ENCODE results near the gene TMEM11. TPM values are rescaled to one million over a fixed set of nuclear protein-coding genes. Genes with fewer than 3 reads are reported as not detected.

The TMEM11 gene
- total and polyA plus RNA-seq, 2 donors (not counting 1 experiment from before 2014, with no cell fraction given) = 21.4 to 25.3 TPM

DNA sequence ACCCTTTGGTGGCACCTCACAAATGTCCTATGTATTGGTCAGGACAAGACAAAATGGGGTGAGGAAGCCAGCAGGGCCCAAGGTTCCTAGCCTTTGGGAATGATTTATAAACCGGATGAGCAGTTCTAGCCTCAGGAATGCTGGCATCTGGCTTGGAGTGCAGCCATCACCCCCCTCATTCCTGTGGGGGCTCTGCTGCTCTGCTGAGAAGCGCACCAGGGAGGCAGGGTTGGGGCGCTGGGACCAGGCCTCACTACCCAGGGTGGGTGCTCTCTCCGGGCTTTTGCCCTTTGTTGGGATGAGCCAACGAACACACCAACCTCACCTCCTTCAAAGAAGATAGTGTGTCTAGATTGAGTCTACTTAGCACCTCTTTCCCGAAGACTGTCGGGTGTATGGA is 39.2 kb downstream of the TMEM11 start:
- Mint-ChIP-seq H3K9me3 (ENCODE audit: insufficient read depth) (no peaks in the 10 kb centered on the region), H3K27me3 (no peaks in the 10 kb centered on the region), H3K27ac (no peak overlapping the region), H3K4me3 (no peak overlapping the region), H3K4me1 (peaks cover 21% of the 10 kb centered on the region)
- intact Hi-C loops (cut with micrococcal nuclease) = no loop called here
- H3K27me3 ChIP-seq (replicated peaks in 1 of 4; ENCODE audit: control extremely low read depth in 1 of 4, control insufficient read depth in 3 of 4, insufficient read depth in 4 of 4, low read length in 3 of 4) = no peaks in the 10 kb centered on the region
- no peaks in the 10 kb centered on the region for H3K9me3 ChIP-seq (ENCODE audit: control extremely low read depth in 1 of 3, control insufficient read depth in 2 of 3, insufficient read depth in 1 of 3, low read length in 2 of 3)
- H3K9ac ChIP-seq (ENCODE audit: low read length) = no peak overlapping the region
- H2AFZ ChIP-seq (ENCODE audit: insufficient read depth, low read depth, low read length, poor library complexity, severe bottlenecking) = no peak overlapping the region
- H3K79me2 ChIP-seq (ENCODE audit: control insufficient read depth, insufficient read depth, low read length) = no peaks in the 10 kb centered on the region
- ChIA-PET CTCF (no interaction called here), POLR2A (no interaction called here)
- H3K27ac ChIP-seq (ENCODE audit: low read length in 2 of 2) = no peak overlapping the region
- ATAC-seq (ENCODE audit: low read depth) (no peak), DNase-seq (no peak)
- H3K36me3 ChIP-seq (replicated peaks in 1 of 2; ENCODE audit: control extremely low read depth in 1 of 2, control insufficient read depth in 1 of 2, extremely low read depth in 1 of 2, insufficient read depth in 2 of 2, low read length in 1 of 2) = peaks cover 0 to 17% of the 10 kb centered on the region in 2 experiments
- no peak overlapping the region for H3K4me3 ChIP-seq (ENCODE audit: control extremely low read depth in 1 of 5, extremely low read depth in 1 of 5, insufficient read depth in 1 of 5, low read depth in 2 of 5, low read length in 4 of 5)
- TF ChIP-seq EZH2 (IDR thresholded peaks at IDR 0.05; ENCODE audit: borderline replicate concordance, insufficient read depth, low read depth, low read length, poor library complexity, severe bottlenecking) = no peak
- TF ChIP-seq, protein P1, sequence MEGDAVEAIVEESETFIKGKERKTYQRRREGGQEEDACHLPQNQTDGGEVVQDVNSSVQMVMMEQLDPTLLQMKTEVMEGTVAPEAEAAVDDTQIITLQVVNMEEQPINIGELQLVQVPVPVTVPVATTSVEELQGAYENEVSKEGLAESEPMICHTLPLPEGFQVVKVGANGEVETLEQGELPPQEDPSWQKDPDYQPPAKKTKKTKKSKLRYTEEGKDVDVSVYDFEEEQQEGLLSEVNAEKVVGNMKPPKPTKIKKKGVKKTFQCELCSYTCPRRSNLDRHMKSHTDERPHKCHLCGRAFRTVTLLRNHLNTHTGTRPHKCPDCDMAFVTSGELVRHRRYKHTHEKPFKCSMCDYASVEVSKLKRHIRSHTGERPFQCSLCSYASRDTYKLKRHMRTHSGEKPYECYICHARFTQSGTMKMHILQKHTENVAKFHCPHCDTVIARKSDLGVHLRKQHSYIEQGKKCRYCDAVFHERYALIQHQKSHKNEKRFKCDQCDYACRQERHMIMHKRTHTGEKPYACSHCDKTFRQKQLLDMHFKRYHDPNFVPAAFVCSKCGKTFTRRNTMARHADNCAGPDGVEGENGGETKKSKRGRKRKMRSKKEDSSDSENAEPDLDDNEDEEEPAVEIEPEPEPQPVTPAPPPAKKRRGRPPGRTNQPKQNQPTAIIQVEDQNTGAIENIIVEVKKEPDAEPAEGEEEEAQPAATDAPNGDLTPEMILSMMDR (IDR thresholded peaks at IDR 0.05) = no peak
- H3K4me1 ChIP-seq (ENCODE audit: control insufficient read depth in 2 of 2, insufficient read depth in 2 of 2, low read length in 2 of 2) = peaks cover 7 to 9% of the 10 kb centered on the region in 2 donors
- peaks cover 9% of the 10 kb centered on the region for H4K20me1 ChIP-seq (ENCODE audit: control insufficient read depth, insufficient read depth, low read length, poor library complexity, severe bottlenecking)
- 100% methylated on average over 2 of the region's 7 CpGs for WGBS (ENCODE audit: insufficient coverage)
- no peak overlapping the region for H3K4me2 ChIP-seq (replicated peaks; ENCODE audit: low read depth, low read length, poor library complexity, severe bottlenecking)

DNA sequence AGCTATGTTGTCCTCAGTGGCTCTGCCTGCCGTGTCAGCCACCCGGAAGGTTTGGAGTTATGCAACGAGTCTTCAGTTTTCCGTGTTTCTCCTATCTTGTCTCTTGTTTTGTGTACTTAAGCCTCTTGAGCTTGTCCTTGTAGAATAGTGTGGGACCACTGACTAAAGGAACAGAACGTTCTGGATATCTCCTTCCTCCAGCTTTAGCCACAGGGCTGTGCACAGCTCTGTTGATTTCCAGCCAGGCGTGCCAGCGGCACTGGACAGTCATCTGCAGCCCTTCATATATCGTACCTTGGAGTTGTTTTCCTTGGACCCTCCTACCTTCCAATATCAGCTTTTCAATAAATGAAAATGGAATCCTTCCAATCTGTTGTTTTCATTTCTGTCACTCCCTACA is 39.8 kb downstream of the TMEM11 start:
- WGBS (ENCODE audit: insufficient coverage) = 95% methylated on average over 7 of the region's 8 CpGs

More for the DNA sequence above, 39.8 kb downstream of the TMEM11 start:
- Mint-ChIP-seq H3K27me3 (no peaks in the 10 kb centered on the region), H3K4me1 (peaks cover 21% of the 10 kb centered on the region), H3K9me3 (ENCODE audit: insufficient read depth) (no peaks in the 10 kb centered on the region), H3K27ac (no peak overlapping the region), H3K4me3 (no peak overlapping the region)
- CTCF ChIA-PET = no interaction called here
- intact Hi-C loops (cut with micrococcal nuclease) = no loop called here
- Histone ChIP-seq H4K20me1 (ENCODE audit: control insufficient read depth, insufficient read depth, low read length, poor library complexity, severe bottlenecking) (peaks cover 9% of the 10 kb centered on the region), H3K79me2 (ENCODE audit: control insufficient read depth, insufficient read depth, low read length) (no peaks in the 10 kb centered on the region), H3K9ac (ENCODE audit: low read length) (no peak overlapping the region), H3K27ac (ENCODE audit: low read length in 2 of 2) (no peak overlapping the region), H3K9me3 (ENCODE audit: control extremely low read depth in 1 of 3, control insufficient read depth in 2 of 3, insufficient read depth in 1 of 3, low read length in 2 of 3) (no peaks in the 10 kb centered on the region), H3K4me2 (replicated peaks; ENCODE audit: low read depth, low read length, poor library complexity, severe bottlenecking) (no peak overlapping the region), H3K36me3 (replicated peaks in 1 of 2; ENCODE audit: control extremely low read depth in 1 of 2, control insufficient read depth in 1 of 2, extremely low read depth in 1 of 2, insufficient read depth in 2 of 2, low read length in 1 of 2) (peaks cover 0 to 17% of the 10 kb centered on the region in 2 experiments), H2AFZ (ENCODE audit: insufficient read depth, low read depth, low read length, poor library complexity, severe bottlenecking) (no peak overlapping the region), H3K4me1 (ENCODE audit: control insufficient read depth in 2 of 2, insufficient read depth in 2 of 2, low read length in 2 of 2) (peaks cover 7 to 9% of the 10 kb centered on the region in 2 donors), H3K27me3 (replicated peaks in 1 of 4; ENCODE audit: control extremely low read depth in 1 of 4, control insufficient read depth in 3 of 4, insufficient read depth in 4 of 4, low read length in 3 of 4) (no peaks in the 10 kb centered on the region), H3K4me3 (ENCODE audit: control extremely low read depth in 1 of 5, extremely low read depth in 1 of 5, insufficient read depth in 1 of 5, low read depth in 2 of 5, low read length in 4 of 5) (no peak overlapping the region)
- ATAC-seq (ENCODE audit: low read depth) = no peak
- POLR2A ChIA-PET = no interaction called here
- TF ChIP-seq, protein P1 (IDR thresholded peaks at IDR 0.05) = no peak
- no peak for TF ChIP-seq EZH2 (IDR thresholded peaks at IDR 0.05; ENCODE audit: borderline replicate concordance, insufficient read depth, low read depth, low read length, poor library complexity, severe bottlenecking)
- no peak for DNase-seq
